GM10266 (cell line): Measurements from ENCODE around the gene CSMD2.

Source experiments
- DNase-seq: peaks from one replicate; pipeline ENCODE4 v3.0.0; 2012; ENCODE audit errors: extremely low spot score
- TF ChIP-seq, protein P1 (sequence below): IDR thresholded peaks from 2 replicates; pipeline ENCODE4 v1.5.1; 2012; ENCODE audit warnings: mild to moderate bottlenecking, low read depth; ENCODE audit not compliant: control insufficient read depth, insufficient read depth; ENCODE audit errors: missing control alignments

The CSMD2 gene

GRCh38 chr1:34050709-34051485, 114.1 kb downstream of the CSMD2 start:
- TF ChIP-seq, protein P1, sequence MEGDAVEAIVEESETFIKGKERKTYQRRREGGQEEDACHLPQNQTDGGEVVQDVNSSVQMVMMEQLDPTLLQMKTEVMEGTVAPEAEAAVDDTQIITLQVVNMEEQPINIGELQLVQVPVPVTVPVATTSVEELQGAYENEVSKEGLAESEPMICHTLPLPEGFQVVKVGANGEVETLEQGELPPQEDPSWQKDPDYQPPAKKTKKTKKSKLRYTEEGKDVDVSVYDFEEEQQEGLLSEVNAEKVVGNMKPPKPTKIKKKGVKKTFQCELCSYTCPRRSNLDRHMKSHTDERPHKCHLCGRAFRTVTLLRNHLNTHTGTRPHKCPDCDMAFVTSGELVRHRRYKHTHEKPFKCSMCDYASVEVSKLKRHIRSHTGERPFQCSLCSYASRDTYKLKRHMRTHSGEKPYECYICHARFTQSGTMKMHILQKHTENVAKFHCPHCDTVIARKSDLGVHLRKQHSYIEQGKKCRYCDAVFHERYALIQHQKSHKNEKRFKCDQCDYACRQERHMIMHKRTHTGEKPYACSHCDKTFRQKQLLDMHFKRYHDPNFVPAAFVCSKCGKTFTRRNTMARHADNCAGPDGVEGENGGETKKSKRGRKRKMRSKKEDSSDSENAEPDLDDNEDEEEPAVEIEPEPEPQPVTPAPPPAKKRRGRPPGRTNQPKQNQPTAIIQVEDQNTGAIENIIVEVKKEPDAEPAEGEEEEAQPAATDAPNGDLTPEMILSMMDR, result no peak
- DNase-seq, result no peak

DNA sequence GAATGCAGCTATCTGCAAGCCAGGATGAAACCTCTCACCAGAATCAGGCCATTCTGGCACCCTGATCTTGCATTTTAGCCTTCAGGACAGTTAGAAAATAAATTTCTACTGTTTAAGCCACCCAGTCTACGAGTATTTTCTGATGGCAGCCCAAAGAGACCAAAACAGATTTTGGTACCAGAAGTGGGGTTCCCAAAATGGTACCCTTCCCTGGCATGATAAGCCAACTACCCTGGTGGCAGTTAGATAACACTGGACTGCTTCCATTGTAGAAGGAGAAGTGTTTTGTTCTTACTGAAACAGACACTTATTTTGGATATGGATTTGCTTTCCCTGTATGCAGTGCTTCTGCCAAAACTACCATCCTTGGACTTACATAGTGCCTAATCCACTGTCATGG, 115.0 kb downstream of the CSMD2 start:
- DNase-seq, result no peak
- TF ChIP-seq, protein P1, result no peak

GRCh38 chr1:34049477-34049876, 115.6 kb downstream of the CSMD2 start:
- DNase-seq, result no peak
- TF ChIP-seq, protein P1, result no peak

GRCh38 chr1:34037856-34038255, 127.2 kb downstream of the CSMD2 start:
- TF ChIP-seq, protein P1, result no peak
- no peak for DNase-seq

- no peak for DNase-seq
- TF ChIP-seq, protein P1, result no peak
These were observed 127.9 kb downstream of the CSMD2 start for GRCh38 chr1:34037109-34037508.

GRCh38 chr1:34034036-34034435, 131.0 kb downstream of the CSMD2 start:
- no peak for DNase-seq

GRCh38 chr1:34029954-34030353, 135.1 kb downstream of the CSMD2 start:
- TF ChIP-seq, protein P1, result no peak
- no peak for DNase-seq

More at GRCh38 chr1:34034036-34034435, 131.0 kb downstream of the CSMD2 start:
- TF ChIP-seq, protein P1, result no peak
